ENCODE data around the gene DCAF11.

Gene DCAF11

GRCh38 chr14:24087004-24087403, 27.6 kb upstream of the DCAF11 start:
- Mint-ChIP-seq H3K9me3 (no peaks in the 10 kb centered on the region), H3K4me1 (peaks cover 15% of the 10 kb centered on the region), H3K4me3 (no peak overlapping the region), H3K27ac (no peak overlapping the region), H3K27me3 (no peaks in the 10 kb centered on the region), H3K36me3 (no peaks in the 10 kb centered on the region)

DNA sequence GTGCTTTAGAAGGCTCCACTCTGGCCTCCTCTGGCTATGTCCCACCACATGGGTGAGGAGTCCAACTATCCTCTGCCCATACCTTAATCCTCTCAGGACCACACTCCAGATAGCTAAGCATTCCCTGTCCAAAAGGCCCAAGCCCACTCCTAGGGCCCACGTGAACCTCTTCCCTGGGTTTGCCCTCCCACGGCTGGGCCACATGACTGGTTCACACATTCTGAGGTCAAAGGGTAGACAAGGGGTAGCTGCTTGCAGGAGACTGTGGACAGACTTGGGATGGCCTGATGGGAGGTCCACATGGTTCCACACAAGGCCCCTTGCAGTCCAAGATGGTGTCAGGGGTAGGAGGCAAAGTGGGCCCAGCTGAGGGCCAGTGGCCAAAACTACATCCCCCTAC, 26.5 kb upstream of the DCAF11 start:
- H3K27me3 Mint-ChIP-seq = no peaks in the 10 kb centered on the region
- no peaks in the 10 kb centered on the region for H3K9me3 Mint-ChIP-seq
- no peaks in the 10 kb centered on the region for H3K36me3 Mint-ChIP-seq
- H3K27ac Mint-ChIP-seq = no peak overlapping the region
- H3K4me1 Mint-ChIP-seq = peaks cover 17% of the 10 kb centered on the region
- no peak overlapping the region for H3K4me3 Mint-ChIP-seq

DNA sequence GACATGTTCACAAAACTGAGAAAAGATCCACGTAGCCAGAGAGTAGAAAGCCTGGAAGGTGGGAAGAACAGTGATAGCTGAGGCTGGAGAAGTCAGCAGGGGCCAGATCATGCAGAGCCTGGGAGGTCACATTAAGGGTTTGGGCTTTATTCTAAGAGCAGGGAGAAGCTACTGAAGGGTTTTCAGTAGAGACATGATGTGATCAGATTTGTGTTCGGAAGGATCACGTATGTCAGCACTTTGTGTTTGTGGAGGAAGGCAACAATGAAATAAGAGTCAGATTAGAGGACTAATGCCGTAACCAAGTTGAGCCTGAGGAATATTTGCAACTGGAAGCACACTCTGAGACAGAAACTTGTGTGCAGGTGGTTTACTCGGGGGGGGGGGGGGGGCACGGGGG, 24.7 kb upstream of the DCAF11 start:
- no peak overlapping the region for H3K4me3 Mint-ChIP-seq
- H3K4me1 Mint-ChIP-seq = peaks cover 24% of the 10 kb centered on the region
- no peaks in the 10 kb centered on the region for H3K27me3 Mint-ChIP-seq
- H3K36me3 Mint-ChIP-seq = no peaks in the 10 kb centered on the region
- H3K9me3 Mint-ChIP-seq = no peaks in the 10 kb centered on the region
- no peak overlapping the region for H3K27ac Mint-ChIP-seq

GRCh38 chr14:24092110-24092504, 22.5 kb upstream of the DCAF11 start:
- Mint-ChIP-seq H3K4me3 (no peak overlapping the region), H3K9me3 (no peaks in the 10 kb centered on the region), H3K36me3 (peaks cover 3% of the 10 kb centered on the region), H3K27ac (no peak overlapping the region), H3K4me1 (peaks cover 41% of the 10 kb centered on the region), H3K27me3 (no peaks in the 10 kb centered on the region)

- Mint-ChIP-seq H3K27ac (peak overlapping the region; percentile 96), H3K4me1 (peaks cover 41% of the 10 kb centered on the region), H3K4me3 (peak overlapping the region; percentile 81), H3K36me3 (peaks cover 3% of the 10 kb centered on the region), H3K27me3 (no peaks in the 10 kb centered on the region), H3K9me3 (no peaks in the 10 kb centered on the region)
Observed at GRCh38 chr14:24092505-24093206, 21.9 kb upstream of the DCAF11 start.

DNA sequence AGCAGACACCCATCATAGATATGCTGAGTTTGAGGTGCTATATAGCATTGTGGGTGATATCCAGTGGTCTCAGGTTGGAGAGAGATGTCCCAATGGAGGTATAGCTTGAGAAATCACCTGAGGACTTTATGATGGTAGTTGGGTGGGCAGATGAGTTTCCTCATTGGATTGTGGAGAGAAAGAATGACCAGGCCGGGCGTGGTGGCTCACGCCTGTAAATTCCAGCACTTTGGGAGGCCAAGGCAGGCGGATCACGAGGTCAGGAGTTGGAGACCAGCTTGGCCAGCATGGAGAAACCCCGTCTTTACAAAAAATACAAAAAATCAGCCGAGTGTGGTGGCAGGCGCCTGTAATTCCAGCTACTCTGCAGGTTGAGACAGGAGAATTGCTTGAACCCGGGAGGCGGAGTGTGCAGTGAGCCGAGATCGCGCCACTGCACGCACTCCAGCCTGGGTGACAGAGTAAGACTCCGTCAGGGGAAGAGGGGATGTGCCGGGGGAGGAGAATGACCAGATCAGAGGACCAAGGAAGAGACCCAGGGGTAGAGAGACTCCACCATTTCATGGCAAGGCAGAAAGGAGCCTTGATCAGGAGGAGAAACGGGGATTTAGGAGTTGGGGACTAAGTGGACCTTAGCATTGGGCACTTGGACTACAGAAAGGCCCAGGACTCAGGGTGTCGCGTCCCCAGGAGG, 21.2 kb upstream of the DCAF11 start:
- no peaks in the 10 kb centered on the region for H3K9me3 Mint-ChIP-seq
- peaks cover 3% of the 10 kb centered on the region for H3K36me3 Mint-ChIP-seq
- peak overlapping the region; percentile 81 for H3K4me3 Mint-ChIP-seq
- no peaks in the 10 kb centered on the region for H3K27me3 Mint-ChIP-seq
- peaks cover 41% of the 10 kb centered on the region for H3K4me1 Mint-ChIP-seq
- H3K27ac Mint-ChIP-seq = peak overlapping the region; percentile 96

DNA sequence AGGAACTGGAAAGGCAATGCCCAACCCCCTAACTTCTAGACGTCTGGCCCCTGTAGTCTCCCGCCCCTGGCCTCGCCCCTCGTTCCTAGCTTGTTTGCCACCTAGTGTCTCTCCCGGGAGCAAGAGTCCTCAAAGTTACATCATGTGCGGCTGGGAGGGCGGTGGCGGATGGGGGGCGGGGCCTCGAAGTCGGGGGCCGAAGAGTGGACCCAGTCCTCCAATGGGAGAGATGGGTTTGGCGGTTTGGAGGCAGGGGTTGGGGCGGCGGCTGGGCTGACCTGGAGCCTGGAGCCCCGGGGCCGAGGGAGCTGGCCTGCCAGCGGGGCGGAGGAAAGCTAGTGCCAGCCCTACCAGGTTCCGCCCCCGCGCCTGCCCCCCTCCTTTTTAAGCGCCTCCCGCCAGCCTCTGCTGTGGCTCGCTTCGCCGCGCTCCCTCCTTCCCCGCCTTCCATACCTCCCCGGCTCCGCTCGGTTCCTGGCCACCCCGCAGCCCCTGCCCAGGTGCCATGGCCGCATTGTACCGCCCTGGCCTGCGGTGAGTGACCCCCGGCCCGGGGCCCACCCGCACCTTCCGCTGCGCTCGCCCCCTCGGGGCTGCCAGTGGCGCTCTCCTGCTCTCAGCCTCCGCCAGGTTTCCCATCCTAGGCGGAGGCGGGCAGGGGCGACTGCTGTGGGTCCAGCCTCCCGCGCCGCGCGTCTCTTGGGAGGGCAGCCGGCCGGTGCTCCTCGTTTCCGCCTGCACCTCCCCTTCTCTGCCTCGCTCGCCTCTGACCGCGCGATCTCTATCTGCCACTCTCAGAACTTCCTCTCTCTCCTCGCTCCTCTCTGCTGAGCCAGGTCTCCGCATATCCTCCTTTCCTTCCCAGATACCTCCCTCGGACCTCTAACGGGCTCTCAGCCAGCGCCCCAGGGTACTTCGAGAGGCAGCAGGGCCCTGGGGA, 20.4 kb upstream of the DCAF11 start, which contains the start of gene PCK2:
Gene PCK2 (plus strand): TSS at position 411 of the 940 bp plus-strand sequence. CDS start 95 bp downstream, at position 506.
- Mint-ChIP-seq H3K4me1 (peaks cover 41% of the 10 kb centered on the region), H3K27ac (peak within 1 kb of the TSS; percentile 100), H3K4me3 (peak within 1 kb of the TSS; percentile 99), H3K27me3 (no peaks in the 10 kb centered on the region), H3K36me3 (peaks cover 3% of the 10 kb centered on the region), H3K9me3 (no peaks in the 10 kb centered on the region)

DNA sequence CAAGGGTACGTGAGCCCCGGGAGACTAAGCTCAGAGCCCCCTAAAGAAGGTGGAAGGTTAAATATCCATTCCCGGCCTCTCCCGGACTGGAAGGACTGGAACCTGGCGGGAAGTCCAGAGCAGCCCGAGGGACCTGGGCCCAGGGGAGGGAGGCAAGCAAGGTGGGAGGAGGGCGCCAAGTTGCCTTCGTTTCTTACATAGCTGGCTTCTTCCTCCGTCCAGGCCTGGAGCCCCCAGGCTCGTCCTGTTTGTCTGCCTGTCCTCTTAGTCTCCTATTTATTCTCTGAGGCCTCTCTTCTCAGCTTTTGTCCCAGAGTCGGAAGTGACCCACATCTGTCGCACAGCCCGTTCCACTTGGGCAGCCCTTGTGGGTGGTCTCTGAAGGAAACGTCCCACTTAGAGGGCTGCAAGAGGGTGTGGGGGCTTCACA, 19.7 kb upstream of the DCAF11 start:
- Mint-ChIP-seq H3K27ac (peak overlapping the region; percentile 100), H3K9me3 (no peaks in the 10 kb centered on the region), H3K4me3 (peak overlapping the region; percentile 99), H3K36me3 (peaks cover 8% of the 10 kb centered on the region), H3K27me3 (no peaks in the 10 kb centered on the region), H3K4me1 (peaks cover 36% of the 10 kb centered on the region)

GRCh38 chr14:24095271-24096068, 19.1 kb upstream of the DCAF11 start:
- Mint-ChIP-seq H3K36me3 (peaks cover 9% of the 10 kb centered on the region), H3K27me3 (no peaks in the 10 kb centered on the region), H3K27ac (peak overlapping the region; percentile 100), H3K9me3 (no peaks in the 10 kb centered on the region), H3K4me3 (peak overlapping the region; percentile 99), H3K4me1 (peaks cover 33% of the 10 kb centered on the region)

DNA sequence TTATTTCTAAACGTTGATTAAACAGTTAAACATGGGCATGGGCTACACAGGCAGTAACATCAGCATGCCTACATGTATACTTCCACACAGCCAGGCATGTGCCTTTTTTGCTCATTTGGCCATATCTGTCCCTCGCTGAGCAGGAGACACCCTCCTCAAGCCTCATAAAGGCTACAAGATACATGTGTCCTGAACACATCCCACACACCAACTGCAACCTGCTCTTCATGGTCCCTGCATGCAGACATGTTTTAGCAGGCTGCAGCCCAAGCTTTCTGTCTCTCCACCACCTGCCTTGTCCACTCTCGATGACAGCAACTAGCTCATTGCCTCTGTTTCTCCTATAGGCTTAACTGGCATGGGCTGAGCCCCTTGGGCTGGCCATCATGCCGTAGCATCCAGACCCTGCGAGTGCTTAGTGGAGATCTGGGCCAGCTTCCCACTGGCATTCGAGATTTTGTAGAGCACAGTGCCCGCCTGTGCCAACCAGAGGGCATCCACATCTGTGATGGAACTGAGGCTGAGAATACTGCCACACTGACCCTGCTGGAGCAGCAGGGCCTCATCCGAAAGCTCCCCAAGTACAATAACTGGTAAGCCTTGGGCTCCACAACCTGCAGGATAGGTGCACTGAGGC, 17.9 kb upstream of the DCAF11 start:
- H3K27ac Mint-ChIP-seq = peak overlapping the region; percentile 76
- H3K4me1 Mint-ChIP-seq = peaks cover 30% of the 10 kb centered on the region
- no peaks in the 10 kb centered on the region for H3K27me3 Mint-ChIP-seq
- H3K9me3 Mint-ChIP-seq = no peaks in the 10 kb centered on the region
- H3K4me3 Mint-ChIP-seq = peak overlapping the region; percentile 63
- H3K36me3 Mint-ChIP-seq = peaks cover 11% of the 10 kb centered on the region

- Mint-ChIP-seq H3K9me3 (no peaks in the 10 kb centered on the region), H3K4me1 (peaks cover 21% of the 10 kb centered on the region), H3K36me3 (peaks cover 16% of the 10 kb centered on the region), H3K27ac (peak overlapping the region; percentile 41), H3K27me3 (no peaks in the 10 kb centered on the region), H3K4me3 (no peak overlapping the region)
Observed at GRCh38 chr14:24098229-24098926, 16.2 kb upstream of the DCAF11 start.

DNA sequence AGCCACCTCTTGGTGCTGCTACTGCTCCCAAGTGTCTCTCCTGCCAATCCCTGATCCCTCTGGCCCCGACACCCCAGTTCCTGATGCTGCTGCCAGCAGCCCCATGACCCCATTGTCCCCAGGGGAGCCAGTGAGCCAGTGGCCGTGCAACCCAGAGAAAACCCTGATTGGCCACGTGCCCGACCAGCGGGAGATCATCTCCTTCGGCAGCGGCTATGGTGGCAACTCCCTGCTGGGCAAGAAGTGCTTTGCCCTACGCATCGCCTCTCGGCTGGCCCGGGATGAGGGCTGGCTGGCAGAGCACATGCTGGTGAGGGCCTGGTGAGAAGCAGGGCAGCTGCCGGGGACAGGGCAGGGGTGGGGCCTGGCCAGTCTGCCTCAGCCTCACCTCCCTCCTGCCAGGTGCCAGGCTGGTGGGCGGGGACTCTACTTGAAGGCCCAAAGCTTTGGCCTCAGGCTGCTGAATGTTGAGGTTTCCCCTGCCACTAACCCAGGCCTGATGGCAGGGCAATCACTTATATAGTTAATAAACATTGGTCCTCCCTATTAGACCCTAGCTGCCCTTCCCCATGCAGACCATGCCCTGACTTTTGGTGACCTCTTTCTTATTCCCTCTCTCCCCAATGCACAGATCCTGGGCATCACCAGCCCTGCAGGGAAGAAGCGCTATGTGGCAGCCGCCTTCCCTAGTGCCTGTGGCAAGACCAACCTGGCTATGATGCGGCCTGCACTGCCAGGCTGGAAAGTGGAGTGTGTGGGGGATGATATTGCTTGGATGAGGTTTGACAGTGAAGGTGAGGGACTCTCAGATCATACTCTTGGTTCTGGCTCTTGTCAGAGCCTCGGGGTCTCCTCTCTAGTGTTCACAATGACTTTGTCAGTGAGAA, 15.4 kb upstream of the DCAF11 start:
- Mint-ChIP-seq H3K27ac (peak overlapping the region; percentile 65), H3K36me3 (peaks cover 21% of the 10 kb centered on the region), H3K9me3 (no peaks in the 10 kb centered on the region), H3K4me1 (peaks cover 17% of the 10 kb centered on the region), H3K27me3 (no peaks in the 10 kb centered on the region), H3K4me3 (no peak overlapping the region)

- no peak overlapping the region for H3K4me3 Mint-ChIP-seq
- H3K9me3 Mint-ChIP-seq = no peaks in the 10 kb centered on the region
- H3K27ac Mint-ChIP-seq = no peak overlapping the region
- peaks cover 12% of the 10 kb centered on the region for H3K4me1 Mint-ChIP-seq
- H3K36me3 Mint-ChIP-seq = peaks cover 23% of the 10 kb centered on the region
- H3K27me3 Mint-ChIP-seq = no peaks in the 10 kb centered on the region
Observed at GRCh38 chr14:24100197-24100981, 14.2 kb upstream of the DCAF11 start.

All from activated naive CD4-positive, alpha-beta T cell treated with anti-CD3 and anti-CD28 coated beads, Interleukin-2, amount 50 U/mL, for 24 hours (primary cell).